DMS53 (cell line): ENCODE measurements around the gene APOL3.
"Not testable (repeated sequence)": the region's sequence is repeated elsewhere in the genome, so short reads cannot be mapped to it uniquely, and the experiment has no call there.

Source experiments
- DNase-seq: peaks from one replicate; lab custom pipeline; 2025; lab: John Stamatoyannopoulos, UW

APOL3 gene

DNA sequence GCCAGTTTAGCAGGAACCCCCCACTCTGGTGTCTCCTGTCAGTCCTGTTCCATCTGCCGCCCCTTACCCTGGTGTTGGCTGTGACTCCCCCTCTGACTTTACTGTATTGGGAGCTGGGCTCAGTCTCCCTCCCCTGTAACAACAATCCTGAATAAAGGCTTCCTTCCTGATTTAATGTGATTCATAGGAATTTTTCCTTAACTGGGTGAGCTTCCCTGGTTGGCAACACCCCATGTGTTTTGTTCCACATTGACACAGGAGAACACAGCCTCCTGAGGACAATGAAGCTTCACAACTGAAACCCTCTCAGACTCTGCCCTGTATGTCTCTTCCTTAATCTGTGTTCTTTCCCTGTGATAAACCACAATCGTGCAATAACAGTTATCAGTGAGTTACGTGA is 32.6 kb upstream of the APOL3 start:
- DNase-seq, result no peak

DNA sequence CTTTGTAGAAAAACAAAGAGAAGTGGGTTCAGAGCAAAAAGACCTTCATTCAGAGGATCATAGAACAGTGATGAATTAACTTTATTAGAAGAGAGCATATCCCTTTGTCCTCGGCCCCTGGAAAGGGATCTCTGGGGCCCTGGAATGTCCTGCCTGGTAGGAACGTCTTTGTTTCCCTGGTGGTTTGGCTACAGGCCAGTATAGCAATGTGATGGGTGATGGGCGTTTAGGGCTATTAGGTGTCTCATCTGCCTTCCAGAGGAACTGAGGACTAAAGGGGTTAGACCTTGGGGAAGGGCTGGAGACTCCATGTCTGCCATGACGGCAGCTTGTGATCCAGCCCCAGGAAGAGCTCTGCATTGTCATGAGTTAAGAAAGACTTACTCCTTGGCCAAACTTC is 32.0 kb upstream of the APOL3 start:
- no peak for DNase-seq

DNA sequence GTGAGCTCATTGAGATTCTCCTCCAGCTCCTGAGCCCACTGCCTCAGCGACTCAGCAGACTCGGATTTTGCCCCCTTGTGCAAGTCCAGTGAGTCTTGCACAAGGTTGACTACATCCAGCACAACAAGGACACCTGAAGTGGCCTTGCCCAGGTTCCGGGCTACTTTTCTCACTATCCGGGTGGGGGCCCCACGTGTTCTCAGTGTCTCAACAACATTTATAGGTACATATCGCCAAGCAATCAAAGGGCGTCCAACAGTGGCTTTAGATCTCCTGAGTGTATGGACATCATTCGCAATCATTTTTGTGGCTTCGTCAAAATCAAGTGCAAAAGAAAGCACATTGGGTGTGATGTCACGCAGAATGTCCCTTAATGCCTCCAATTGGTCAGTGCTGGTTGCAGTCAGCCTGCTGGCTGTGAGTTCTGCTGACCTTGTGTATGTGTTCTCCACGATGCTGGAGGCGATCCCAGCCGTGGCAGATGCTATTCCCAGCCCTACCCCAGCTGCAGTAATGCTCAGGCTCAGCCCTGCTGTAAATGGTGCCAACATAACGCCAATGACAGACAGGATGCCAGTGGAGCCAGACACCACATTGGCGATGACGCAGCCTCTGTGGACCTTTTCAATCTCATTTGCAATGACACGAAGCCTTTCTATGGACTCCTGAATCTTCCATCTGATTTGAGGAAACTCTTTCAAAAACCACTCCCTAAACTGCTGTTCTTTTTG is 30.7 kb upstream of the APOL3 start:
- no peak for DNase-seq

DNA sequence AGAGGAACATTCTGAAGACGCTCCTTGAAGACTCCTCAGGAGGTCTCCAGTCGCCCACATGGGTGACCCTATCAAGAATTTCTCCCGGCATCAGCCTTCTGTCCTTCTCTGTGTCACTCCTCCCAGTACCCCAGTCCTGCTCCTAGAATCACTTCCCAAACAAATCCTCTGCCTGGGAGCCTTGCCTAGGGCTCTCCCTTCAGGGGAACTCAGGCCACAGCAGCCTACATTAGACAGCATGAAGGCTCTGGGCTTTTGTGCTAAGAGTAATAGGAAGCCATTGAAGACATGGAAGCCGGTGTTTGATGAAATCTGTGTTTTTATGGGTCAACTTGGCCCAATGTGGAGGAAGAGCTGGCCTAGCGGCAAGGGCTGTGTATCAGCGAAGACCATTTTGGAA is 27.3 kb upstream of the APOL3 start:
- not testable (repeated sequence) for DNase-seq

DNA sequence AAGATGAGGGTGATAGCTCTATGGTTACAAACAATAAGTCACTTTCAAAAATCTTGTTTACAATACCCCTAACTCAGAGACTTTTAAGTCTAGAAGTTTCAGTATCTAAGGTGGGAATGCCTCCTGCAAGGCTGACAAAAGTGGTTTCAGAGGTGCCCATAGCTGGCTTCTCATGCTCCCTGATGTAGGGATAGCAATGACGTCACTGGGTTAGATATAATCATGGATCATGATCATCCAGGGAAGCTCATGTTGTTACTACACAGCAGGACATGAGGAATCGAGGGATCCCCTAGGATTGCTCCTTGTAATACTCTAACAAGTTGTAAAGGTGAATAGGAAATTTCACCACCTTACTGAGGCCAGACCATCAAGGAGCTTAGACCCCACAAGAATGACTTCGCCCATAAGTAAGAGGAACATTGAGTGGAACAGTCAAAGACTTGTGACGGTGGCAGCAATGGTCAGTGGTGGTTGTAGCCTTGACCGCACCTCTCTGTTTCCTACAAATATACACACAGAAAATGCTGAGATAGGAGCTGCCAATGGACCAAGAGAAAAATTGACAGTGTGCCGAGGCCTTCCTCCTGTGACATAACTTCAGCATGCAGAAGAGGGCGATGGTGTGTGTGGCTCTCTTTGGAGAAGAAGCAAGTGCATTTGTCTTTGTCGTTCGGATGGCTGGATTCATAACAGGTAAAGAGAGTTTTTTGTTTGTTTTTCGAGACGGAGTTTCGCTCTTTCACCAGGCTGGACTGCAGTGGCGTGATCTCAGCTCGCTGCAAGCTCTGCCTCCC is 25.5 kb upstream of the APOL3 start:
- DNase-seq, result no peak

DNA sequence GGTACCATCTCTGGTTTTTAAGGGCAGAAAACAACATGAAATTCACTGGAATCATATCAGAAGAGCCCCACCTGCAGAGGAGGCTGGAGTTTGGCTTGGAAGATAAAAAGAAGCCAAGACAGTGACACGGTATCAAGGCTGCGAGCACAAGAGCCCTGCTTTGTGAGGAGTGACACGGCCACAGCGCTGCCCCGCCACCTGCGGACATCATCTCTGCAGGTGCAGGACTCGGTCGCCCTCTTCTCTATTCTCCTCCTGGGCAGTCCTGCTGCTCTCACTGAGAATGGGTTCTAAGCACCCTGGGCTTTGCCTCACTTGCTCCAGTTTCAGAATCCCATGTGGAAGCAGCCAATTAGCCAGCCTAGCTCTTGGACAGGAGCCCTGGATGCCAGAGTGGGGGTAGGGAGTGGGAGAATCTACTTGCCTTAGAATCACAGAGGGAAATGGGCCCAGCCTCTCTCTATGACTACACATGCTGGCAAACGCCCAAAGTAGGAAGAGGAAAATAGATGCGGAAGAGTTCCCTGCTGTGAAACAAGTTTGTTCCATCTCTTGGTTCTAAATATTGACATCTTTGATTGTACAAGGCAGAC is 24.0 kb upstream of the APOL3 start:
- no peak for DNase-seq

DNA sequence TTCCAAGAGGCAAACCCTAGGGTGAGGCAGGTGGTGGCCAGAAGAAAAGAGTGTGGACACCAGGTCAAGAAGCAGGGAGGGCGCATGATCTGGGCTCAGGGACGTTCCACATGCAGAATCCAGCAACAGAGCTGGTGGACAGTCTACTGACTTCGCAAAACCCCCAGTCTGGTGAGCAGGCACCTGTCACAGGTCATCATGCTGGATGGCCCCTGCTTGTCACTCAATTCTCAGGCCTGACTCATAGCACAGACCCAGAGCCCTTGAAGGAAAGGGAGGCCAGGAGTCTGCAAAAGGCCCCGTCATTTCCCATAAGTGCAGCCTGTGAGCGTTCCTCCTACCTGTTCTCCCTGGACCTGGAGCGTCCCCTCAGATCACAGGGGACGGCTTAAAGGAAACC is 22.9 kb upstream of the APOL3 start:
- no peak for DNase-seq

DNA sequence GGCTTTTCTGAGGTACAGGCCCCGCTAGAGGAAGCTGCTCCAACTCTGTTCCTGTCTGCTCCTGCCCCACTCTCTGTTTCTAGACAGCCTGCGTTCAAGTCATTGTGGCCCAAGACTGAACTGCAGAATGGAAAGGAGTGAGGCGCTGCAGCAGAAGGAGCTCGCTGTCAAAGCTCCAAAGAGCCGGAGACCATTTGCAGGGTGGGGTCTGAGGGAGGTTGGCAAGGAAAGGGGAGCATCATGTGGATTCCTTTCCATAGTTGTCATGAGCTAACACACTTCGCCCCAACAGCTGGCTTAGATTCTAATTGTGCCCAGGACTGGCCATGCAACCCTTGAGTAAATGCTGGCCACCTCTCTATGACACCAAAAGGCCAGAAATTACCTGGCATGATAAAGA is 22.3 kb upstream of the APOL3 start:
- no peak for DNase-seq

DNA sequence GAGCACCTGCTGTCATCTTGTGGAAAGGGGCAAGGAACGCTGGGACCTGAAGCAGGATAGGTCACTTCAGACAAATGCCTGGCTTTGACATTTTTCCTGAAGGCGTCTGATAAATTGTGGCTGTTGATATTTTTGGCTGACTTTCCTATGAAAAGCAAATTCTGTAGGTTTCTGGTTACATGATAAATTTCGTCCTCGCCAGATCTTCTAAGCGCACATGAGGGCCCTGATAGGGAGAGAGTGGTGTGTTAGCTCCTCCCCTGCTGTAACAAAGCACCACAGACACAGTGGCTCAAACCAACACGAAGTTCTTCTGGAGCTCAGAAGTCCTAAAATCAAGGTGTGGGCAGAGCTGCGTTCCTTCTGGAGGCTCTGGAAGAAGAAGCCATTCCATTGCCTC is 21.5 kb upstream of the APOL3 start:
- no peak for DNase-seq

DNA sequence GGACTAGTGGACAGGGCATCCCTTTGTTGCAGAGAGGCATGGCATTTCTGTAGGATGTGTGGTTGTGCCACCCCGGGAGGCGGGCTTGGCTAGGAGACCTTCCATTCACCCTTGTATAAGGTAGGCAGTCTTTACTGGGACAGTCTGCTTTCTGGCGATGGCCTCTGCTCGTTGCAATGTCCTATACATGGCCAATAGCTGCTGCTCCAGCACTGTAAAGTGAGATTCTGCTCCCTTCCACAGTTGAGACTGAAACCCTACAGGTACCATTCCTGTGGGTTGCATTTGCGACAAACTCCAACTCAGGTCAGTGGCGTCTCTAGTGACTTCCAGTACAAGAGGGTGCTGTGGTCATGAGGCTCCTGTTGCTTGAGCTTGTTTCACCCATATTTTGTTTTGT is 20.4 kb upstream of the APOL3 start:
- no peak for DNase-seq

DNA sequence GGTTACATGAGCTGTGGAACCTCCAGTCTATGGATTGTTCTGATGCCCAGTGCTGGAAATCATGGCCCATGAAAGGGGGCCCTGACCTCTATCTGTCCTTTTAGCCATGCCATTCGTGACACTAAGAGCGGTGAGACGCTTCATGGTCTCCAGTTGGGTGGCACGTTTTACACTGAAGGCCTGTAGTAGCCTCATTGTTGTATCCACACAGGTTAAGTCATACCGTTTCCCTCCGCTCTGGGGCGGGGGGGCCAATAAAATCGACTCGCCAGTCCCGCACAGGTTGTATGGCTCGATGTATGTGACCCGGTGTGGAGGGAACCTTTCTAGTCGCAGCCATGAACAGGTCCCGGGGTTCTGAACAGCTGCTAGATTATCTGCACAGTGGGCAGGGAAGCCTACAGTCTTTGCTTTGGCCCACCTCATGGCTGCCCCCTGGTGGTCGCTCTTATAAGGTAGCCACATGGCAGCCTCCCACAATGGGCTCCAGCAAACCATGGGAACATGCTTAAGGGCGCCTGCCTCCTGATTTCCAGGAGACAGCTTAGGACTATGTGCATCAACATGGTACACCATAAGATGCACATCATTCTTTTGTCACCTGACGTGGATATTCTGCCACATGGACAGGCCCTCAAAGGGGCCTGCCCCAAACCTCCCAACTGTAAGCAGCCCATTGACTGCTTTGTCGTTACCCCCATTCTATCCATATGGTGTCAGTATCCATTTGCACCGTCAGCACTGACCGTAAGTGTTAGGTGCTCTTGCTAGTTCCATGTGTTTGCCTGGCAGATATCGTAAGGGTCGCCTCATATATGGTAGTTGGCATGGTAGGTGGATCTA is 19.7 kb upstream of the APOL3 start:
- peak; percentile 66 for DNase-seq

DNA sequence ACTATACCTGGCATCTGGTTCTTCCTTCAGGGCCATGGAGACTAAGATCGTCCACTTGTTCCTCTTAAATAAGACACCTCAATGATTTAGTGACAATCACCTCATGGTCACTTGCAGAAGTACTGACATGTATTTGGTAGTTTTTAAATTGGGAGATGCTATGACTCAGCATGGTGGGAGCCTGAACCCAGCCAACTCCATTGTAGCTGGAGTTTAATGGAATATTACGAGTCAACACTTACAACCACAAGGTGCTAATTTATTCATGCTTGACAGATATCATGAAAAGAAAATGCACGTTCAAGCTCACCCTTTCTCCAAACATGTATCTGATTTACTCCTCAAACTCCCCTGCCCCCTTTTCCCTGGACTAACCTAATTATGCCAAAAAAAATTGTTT is 16.6 kb upstream of the APOL3 start:
- no peak for DNase-seq

DNA sequence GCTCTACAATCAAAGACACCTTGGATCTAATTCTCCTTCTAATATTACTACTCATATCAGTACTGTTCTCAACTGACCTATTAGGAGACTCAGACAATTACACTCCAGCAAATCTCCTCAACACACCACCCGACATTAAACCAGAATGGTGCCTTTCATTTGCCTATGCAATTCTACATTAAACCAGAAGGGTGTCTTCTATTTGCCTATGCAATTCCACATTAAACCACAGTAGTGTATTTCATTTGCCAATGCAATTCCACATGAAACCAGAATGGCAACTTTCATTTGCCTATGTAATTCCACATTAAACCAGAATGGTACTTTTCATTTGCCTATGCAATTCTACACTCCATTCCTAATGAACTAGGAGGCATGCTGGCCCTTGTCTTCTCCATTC is 15.3 kb upstream of the APOL3 start:
- peak; percentile 4 for DNase-seq

DNA sequence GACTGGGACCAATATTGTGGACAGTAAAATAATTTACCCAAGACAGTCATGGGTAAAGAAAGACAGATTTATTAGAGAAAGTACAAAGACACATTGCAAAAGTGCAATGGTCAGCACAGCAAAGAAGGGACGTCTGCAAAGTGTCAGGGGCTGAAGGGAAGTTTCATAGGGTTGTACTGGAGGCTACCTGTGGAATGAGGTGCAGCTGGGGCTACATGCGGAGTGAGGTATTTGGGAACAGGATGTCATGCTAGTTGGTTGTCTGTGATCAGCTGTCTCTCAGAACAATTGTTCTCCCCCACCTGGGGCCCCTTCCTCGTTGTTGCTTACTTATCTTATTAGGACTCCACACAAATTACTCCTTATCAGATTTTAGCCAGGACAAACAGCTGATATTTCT is 11.4 kb upstream of the APOL3 start:
- no peak for DNase-seq

DNA sequence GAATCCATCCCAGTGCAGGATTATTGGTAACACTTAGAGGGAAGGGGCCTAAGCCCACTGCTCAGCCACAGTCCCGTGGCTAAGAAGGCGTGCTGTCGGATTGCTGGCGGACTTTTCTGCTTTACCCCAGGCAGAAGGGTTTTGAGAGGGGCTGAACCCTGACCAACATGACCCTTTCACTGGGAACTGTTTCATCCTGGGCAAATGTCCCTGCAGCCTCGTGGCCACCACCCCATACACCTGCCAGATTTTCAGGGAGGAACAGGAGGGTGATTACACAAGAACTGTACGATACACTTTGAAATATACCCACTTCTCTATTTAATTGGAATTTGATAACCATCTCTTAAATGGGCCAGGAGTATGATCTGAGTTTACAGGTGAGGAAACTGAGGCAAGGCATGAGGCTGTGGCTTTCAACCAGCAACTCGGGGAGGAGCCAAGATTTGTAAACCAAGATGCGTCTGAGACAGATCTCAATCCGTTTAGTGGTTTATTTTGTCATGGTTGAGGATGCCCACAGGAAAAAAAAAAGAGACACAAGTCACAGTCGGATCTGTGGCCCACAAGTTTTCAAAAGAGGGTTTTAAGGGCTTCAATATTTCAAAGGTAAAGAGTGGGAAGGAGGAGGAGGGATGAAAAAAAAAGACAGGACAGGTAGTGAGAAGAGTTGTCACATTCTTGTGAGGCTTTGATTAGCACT is 6.1 kb upstream of the APOL3 start:
- no peak for DNase-seq

DNA sequence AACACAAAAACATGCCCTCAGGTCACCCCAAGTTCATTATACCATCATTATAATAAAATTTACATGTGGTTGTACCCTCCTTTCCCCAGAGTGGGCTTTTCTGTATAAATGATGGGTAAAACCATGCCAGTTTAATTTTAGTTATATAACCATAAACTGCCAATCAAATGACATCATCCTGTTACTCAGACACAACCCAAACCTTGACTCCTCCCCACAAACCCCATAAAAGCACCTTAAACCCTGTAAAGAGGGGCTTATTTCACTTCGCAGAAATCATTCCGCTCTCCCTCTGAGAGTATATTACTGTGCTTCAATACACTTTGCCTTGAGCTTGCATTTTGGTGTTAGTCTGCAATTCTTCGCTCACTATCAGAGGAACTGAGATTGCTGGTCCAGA is 5.5 kb upstream of the APOL3 start:
- DNase-seq, result no peak

DNA sequence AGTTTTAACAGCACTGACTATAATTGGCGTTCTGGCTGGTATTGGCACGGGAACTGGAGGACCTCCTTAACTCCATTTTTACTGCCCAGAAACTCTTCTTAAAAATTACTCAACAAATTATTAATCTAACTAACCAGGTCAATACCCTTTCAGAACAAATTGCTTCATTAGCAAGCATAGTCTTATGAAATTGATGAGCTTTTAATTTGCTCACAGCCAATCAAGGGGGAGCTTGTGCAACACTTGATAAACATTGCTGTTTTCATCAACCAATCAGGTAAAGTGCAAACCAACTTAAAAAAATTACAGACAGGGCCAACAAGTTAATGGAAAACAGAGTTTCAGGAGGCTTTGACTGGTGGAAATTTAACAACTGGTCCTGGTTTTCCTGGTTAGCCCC is 4.6 kb upstream of the APOL3 start:
- DNase-seq, result no peak

DNA sequence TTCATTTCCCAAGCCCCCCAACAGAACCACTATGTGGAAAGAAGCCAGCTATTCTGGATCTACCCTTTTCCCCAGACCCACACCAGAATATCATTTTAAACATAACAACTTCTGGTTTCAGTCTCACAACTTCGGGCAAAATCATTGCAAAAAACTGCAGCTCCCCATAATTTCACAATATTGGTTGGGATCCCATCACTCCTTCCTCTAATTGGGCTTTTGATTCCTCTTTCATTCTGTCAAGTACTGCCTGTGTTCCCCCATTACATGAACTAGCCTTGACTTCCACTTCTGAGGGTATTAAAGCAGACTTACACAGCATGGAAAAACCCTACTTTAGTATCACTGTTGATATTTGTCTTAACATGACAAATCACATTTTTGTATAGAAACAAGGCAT is 4.1 kb upstream of the APOL3 start:
- no peak for DNase-seq

DNA sequence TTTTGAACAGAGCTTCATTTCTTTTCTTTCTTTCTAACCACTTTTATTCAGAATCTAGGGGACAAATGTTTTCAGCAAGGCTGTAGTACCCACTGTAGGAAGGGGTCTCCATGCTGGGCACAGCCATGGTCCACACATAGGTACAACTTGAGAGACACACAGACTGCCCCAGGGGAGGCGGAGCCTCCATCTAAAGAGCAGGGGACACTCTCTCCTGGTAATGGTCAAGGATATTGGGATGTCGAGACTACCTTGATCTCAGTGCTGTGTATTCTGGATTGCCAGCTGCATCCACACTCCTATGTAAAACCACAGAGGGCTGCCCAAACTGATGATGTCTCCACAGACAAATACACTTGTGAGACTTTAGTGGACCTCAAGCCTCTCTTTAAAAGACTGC is 2.9 kb upstream of the APOL3 start:
- no peak for DNase-seq

DNA sequence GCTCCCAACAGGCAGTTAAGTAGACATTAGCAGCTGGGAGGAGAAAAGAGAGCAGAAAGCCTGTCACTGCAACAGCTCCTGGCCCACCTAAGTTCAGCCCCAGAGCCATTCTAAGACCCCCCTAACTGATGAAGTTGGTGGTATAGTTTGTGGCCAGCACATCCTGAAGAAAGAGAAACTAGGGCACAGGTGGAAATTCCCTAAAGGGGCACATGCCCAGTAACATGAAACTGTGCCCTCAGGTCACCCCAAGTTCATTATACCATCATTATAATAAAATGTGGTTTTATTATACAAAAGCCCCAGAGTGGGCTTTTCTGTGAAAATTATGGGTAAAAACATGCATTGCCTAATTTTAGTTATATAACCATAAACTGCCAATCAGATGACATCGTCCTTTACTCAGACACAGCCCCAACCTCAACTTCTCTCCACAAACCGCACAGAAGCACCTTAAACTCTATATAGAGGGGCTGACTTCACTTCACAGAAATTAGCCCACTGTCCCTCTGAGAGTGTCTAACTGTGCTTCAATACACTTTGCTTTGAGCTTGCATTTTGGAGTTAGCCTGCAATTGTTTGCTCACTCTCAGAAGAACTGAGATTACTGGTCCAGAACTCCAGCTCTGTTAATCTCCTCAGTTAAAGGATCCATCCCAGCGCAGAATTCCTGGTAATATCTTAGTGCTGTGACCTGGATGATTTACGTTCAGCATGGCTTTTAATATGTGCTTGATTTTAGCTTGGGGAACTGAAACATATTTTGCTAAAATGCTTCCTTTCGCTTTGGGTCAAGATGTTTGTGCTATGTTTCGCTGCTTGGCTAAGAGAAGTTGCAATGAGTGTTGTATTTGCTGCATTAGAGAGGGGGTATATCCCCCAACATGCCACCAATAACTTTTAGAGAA is 1.8 kb upstream of the APOL3 start:
- DNase-seq, result no peak

DNA sequence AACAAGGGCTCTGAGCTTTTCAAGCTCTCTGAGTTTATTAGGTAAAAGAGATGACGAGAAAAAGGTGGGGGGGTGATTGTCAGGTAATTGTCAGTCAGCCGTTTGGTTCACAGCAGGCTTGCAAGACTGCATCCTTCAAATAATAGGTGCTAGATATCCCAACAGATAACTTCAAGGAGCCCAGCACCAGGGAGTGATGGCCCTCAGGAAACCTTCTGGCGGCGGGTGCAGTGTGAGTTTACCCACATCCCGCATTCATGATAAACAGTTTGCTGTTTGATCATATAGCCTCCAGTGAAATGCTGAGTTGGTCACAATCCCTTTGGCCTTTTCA is 1.2 kb upstream of the APOL3 start:
- DNase-seq, result not testable (repeated sequence)
